ENCODE results near the gene SPEF2. TPM values are rescaled to one million over a fixed set of nuclear protein-coding genes. Genes with fewer than 3 reads are reported as not detected.
A peak's percentile ranks its signal among the peaks of the same experiment; 100 is the strongest.

SPEF2 gene
- total RNA-seq, 3 donors from 2014 or later: 3.7 to 6.9 (median 4.2) TPM

- no peaks in the 10 kb centered on the region for H3K36me3 ChIP-seq (ENCODE audit: low read depth)
- ATAC-seq: no peak
- no peak for DNase-seq
- no peaks in the 10 kb centered on the region for H3K4me1 ChIP-seq (ENCODE audit: low read depth)
- H3K4me3 ChIP-seq: no peak overlapping the region
- intact Hi-C loops (cut with DNase I, micrococcal nuclease): no loop called here
- TF ChIP-seq CTCF (IDR thresholded peaks at IDR 0.05): no peak
- H3K9me3 ChIP-seq: no peaks in the 10 kb centered on the region
These were observed 17.1 kb upstream of the SPEF2 start for GRCh38 chr5:35600591-35600990.

DNA sequence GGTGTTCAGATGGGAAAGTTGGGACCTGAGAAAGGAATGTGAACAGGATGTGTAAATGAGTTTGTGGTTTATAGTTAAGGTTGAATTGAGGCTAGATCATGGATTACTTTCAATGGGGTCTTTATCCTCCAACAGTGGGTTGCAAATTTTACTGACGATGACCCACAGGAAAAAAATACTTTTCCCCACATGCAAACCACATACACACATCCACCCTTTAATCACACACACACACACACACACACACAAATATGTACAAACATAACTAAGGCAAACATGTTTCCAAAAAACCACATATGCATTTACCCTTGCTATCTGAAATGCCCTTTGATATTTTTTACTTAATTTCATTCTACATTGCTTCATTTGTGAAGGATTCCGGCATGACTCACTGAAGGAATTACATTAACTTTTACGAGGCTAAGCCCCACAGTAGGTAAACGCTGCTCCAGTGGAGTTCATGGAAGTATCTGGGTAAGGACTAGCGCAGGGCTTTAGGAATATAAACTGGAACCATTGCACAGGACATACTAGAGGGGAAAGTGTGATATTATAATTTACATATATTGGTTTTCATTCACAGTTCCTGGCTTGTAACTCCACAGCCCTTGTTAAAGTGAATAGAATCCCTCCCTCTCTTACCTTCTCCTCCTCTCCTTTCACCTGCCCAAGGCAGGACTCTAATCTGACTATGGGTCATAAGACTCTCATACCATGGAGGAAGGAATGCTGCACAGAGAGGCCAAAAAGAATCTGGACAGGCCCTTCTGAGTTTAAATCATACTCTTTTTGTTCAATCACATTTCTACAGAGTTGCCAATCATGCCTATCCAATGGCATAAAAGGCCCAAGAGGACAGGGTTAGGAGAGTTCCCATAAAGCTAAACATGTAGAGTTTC is 8.5 kb upstream of the SPEF2 start:
- H3K4me1 ChIP-seq (ENCODE audit: low read depth): peaks cover 6% of the 10 kb centered on the region
- no peak overlapping the region for H3K4me3 ChIP-seq
- TF ChIP-seq CTCF (IDR thresholded peaks at IDR 0.05): no peak
- ATAC-seq (peak; percentile 99), DNase-seq (peak in 1 of 3 donors; percentile 40)
- no peaks in the 10 kb centered on the region for H3K36me3 ChIP-seq (ENCODE audit: low read depth)
- intact Hi-C loops (cut with DNase I, micrococcal nuclease): no loop called here
- H3K9me3 ChIP-seq: no peaks in the 10 kb centered on the region

DNA sequence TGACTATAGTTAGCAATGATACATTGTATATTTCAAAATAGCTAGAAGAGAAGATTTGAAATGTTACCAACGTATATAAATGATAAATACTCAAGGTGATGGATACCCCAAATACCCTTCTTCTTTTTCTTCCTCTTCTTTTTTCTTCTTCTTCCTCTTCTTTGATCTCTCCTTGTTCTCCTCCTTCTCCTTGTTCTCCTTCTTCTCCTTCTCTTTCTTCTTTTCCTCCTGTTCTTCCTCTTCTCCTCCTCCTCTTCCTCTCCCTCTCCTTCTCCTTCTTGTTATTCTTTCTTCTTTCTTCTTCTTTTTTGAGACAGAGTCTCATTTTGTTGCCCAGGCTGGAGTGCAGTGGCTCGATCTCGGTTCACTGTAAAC is 616 bp upstream of the SPEF2 start:
- no peak for ATAC-seq
- intact Hi-C loops (cut with DNase I, micrococcal nuclease): no loop called here

GRCh38 chr5:35618304-35618636 is 607 bp downstream of the SPEF2 start:
- ATAC-seq (peak; percentile 5), DNase-seq (no peak)
- H3K4me3 ChIP-seq: peak overlapping the region; percentile 39
- no peaks in the 10 kb centered on the region for H3K9me3 ChIP-seq
- no peaks in the 10 kb centered on the region for H3K36me3 ChIP-seq (ENCODE audit: low read depth)
- no peak for TF ChIP-seq CTCF (IDR thresholded peaks at IDR 0.05)
- intact Hi-C loops (cut with DNase I, micrococcal nuclease): no loop called here
- H3K4me1 ChIP-seq (ENCODE audit: low read depth): no peaks in the 10 kb centered on the region

More for the DNA sequence above, 616 bp upstream of the SPEF2 start:
- Histone ChIP-seq H3K4me1 (ENCODE audit: low read depth) (no peaks in the 10 kb centered on the region), H3K9me3 (no peaks in the 10 kb centered on the region), H3K4me3 (no peak overlapping the region), H3K36me3 (ENCODE audit: low read depth) (no peaks in the 10 kb centered on the region)
- no peak for TF ChIP-seq CTCF (IDR thresholded peaks at IDR 0.05)
- DNase-seq: no peak

GRCh38 chr5:35618781-35619180 is 1.1 kb downstream of the SPEF2 start:
- H3K4me1 ChIP-seq (ENCODE audit: low read depth): no peaks in the 10 kb centered on the region
- intact Hi-C loops (cut with DNase I, micrococcal nuclease): no loop called here
- no peak for ATAC-seq
- H3K4me3 ChIP-seq: no peak overlapping the region
- no peaks in the 10 kb centered on the region for H3K9me3 ChIP-seq
- H3K36me3 ChIP-seq (ENCODE audit: low read depth): no peaks in the 10 kb centered on the region
- no peak for DNase-seq
- no peak for TF ChIP-seq CTCF (IDR thresholded peaks at IDR 0.05)
